NOMO-1 treated with DMSO at 0.1 percent for 48 hours (cell line): ENCODE data around the gene FRMD4A.

ENCODE experiments used
- DNase-seq: peaks from one replicate; lab custom pipeline; 2025; ENCODE audit not compliant: unreplicated experiment; lab: John Stamatoyannopoulos, UW

FRMD4A gene

GRCh38 chr10:14192746-14193145 is 138.0 kb downstream of the FRMD4A start:
- DNase-seq, result no peak

GRCh38 chr10:14191871-14192270 is 138.9 kb downstream of the FRMD4A start:
- peak; percentile 18 for DNase-seq

- no peak for DNase-seq
These were observed 139.3 kb downstream of the FRMD4A start for GRCh38 chr10:14191407-14191806.

- no peak for DNase-seq
These were observed 140.0 kb downstream of the FRMD4A start for GRCh38 chr10:14190702-14191101.

GRCh38 chr10:14186245-14186644 is 144.5 kb downstream of the FRMD4A start:
- DNase-seq, result peak; percentile 11

DNA sequence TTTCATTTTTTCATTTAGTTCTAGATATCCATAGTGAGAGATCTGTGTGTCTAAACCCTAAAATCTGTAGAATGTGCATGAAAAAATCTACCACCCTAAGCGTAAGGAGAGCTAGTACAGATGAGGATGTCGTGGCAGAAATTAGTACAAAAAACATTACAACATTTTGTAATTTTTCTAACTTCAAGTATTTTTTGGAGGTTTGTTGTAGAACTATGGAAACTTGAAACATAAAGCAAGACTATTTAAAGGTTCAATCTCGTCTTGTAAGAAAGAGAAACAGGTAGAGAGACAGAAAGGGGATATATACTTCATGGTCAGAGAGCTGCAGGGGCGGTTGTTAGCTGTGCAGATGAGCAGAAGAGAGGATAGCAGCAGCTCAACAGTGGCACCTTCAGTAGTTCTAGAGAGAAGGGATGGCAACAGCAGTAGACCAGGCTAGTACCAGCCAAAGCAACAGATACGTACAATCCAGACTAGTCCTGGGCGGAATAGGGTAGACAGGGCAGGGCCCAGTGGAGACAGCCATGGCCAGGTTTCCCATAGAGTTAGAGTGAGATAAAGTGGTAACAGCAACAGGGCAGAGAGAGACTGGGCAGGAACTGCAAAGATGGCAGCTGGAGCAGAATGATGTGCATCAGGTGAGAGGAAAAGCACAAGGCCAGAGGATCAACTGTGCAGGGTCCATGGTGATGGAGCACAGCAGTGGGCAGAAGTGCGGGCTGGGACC is 145.2 kb downstream of the FRMD4A start:
- peak; percentile 94 for DNase-seq

- peak; percentile 73 for DNase-seq
These were observed 145.8 kb downstream of the FRMD4A start for GRCh38 chr10:14184841-14185315.

GRCh38 chr10:14182781-14183180 is 147.9 kb downstream of the FRMD4A start:
- DNase-seq, result no peak

GRCh38 chr10:14181567-14181936 is 149.2 kb downstream of the FRMD4A start:
- DNase-seq, result no peak

DNA sequence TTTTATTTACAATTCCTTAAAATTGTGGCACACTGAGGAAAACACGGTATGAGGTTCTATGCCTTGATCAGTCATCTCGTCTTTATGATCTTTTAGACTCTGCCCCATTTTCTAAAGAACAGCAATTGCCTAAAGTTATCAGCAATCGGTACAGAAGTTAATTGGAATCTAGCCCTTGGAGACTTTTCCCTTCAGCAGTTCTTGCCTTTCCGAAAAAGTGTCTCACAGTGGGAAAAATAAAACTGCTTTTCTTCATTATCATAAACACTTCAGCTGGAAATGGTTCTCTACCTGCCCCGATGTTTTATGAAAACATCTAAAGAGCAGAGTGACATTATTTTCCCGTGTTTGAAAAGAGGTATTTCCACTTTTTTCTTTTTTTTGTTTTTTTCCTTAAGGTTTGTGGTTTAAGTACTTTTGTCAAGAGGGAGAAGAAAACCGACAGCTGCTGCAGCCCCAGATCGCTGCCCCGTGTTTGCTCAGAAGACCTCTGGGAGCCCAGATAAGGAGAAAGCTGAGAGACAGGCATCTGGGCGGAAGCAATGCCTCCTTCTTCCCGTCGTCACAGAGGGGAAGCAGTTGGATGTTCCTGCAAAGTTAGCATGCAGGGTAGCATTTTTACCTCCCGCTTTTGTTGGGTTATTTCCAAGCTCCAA is 149.7 kb downstream of the FRMD4A start:
- DNase-seq, result no peak

DNA sequence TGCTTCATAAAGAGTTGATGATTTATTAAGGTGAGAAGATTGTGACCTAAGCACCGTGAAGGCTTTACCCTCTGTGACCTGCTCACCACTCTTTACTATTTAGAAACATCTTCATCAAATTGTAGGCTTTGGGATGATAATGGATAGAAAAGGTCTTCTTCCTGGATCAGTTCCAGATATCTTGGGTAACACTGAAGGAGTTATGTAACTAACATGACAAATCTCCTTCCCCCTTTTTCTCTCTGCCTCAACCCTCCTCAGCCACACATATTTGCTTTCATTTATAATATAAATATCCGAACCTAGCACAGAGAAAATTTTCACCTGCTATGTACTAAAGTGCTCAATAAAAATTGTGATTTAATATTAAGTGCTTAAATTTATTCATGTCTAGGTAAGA is 151.5 kb downstream of the FRMD4A start:
- peak; percentile 59 for DNase-seq

DNA sequence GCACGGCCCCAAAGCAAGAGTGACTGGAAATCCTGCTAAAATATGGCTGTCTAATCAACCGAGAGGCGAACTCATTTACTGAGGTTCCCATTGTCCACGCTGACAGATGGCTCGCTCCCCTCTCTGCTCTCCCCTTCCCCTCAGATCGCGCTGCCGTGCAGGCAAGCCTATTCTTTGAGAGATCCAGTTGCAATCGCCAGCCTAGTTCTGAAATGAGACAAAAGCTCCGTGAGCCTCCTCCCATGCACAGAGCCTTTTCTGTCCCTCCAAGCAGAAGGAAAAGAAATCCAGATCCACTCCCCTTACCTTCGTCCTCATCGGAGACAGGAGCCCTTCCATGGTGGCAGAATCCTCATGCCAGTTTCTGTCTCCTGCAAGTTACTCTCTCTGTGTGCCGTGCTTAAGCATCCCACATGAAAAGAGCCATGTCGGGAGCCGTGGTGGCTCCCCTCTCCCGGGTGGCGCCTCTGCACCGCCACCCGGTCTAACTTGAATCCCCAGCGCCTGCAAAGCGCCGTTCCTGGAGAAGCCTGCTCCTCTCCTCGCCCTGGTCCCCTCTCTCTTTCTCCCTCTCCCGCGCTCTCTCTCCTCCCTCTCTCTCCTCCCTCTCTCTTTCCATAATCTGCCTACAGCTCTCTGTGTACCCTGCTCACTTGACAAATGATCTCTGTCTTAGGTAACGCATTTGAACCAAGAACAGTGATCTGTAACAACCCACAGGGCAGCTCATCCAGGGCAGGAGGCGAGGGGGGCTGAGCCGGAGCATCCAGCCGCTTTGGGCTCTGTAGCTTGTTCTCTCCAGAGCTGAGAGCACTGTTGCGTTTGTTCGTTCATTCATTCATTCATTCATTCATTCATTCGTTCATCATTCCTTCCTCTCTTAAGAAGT is 156.8 kb downstream of the FRMD4A start:
- no peak for DNase-seq

DNA sequence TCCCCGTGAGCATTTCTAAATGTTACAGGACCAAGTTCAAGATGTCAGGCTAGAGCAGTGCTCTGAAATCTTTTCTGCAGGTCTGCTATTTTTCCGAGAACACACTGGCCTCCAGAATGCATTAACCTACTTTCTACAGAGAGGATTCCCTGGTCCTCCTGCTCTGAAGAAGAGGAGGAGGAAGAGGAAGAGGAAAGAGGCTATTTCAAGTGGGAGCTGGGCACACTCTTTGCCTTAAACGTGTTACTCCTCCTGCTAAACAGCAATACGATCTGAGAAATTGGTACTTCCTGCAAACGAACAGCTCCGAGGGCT is 157.4 kb downstream of the FRMD4A start:
- peak; percentile 32 for DNase-seq

- no peak for DNase-seq
These were observed 158.3 kb downstream of the FRMD4A start for GRCh38 chr10:14172336-14172950.

- DNase-seq, result no peak
These were observed 159.4 kb downstream of the FRMD4A start for GRCh38 chr10:14171336-14171735.

GRCh38 chr10:14163377-14164086 is 167.2 kb downstream of the FRMD4A start:
- no peak for DNase-seq

DNA sequence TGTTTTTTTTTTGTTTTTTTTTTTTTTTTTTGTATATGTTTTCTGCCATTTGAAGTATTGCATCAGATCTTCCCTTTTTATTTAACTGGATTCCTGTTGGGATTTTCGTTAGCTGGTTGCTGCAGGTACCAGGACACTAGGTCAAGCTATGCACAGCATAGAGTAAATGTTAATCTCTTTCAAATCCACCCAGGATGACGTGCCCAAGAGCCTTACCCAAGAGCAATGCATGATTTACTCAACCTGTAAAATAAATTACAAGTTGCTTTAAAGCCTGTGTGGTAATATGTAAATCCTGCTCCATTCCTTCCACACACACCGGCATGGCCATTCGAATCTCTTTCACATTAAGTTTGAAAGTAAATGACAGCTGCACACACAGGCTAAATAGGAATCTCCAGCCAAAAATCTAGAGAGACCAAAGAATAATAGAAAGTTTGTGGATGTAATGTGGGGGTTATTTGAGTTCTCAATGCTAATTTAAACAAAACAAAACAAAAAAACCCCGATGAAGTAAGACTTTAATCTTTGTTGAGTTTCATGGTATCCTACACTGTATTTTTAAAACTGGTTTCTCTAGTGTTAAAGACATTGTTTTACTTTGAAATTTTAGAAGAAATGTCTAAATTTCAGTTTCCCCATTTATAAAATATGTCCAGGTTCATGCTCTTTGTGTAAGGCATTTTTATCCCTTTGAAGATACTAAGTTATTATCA is 167.9 kb downstream of the FRMD4A start:
- no peak for DNase-seq

DNA sequence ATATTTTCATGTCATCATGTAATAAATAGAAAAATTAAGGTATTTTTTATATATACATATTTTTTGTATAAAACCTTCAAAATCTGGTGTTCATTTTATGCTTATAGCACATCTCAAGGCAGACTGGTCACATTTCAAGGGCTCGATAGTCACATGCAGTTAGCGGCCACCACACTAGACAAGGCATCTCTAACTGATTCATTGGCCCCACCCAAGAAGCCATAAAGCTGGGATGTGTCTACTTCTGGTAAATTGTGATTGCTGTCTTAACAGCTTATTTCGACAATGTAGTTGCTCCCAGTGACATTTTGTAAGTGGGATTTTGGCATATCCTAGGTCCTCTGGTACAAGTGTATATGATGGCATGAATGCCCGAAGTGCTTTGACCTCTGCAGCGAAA is 168.7 kb downstream of the FRMD4A start:
- DNase-seq, result no peak

DNA sequence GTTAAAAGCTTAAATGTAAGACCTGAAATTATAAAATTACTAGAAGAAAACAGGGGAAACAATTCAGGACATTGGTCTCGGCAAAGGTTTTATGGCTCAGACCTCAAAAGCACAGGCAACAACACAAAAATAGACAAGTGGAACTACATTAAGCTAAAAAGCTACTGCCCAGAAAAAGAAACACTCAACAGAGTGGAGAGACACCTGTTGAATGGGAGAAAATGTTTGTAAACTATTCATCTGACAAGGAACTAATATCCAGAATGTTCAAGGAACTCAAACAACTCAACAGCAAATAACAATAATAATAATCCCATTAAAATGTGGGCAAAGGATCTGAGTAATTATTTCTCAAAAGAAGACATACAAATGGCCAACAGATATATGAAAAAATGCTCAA is 170.4 kb downstream of the FRMD4A start:
- DNase-seq, result no peak

GRCh38 chr10:14158575-14158974 is 172.1 kb downstream of the FRMD4A start:
- no peak for DNase-seq
